ENCODE measurements around the gene FOXRED2.
"Not testable (repeated sequence)": the region's sequence is repeated elsewhere in the genome, so short reads cannot be mapped to it uniquely, and the experiment has no call there.

FOXRED2 gene

DNA sequence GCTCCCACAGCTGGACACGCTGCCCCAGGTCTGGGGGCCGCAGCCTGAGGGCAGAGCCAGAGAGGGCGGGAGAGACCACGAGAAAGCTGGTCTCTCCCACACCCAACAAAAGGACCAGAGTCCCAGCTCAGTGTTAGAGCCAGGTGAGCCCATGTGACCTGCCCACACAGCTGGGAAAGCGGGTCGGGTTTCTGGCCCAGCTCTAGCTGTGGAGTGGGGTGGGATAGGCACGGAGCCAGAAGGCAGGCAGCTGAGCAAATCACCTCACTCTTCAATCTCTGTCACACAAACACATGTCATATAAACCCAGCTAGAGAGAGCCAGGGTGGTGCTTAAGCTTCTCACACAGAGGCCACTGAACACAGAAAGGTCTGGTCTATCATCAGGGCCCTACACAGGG is 29.9 kb upstream of the FOXRED2 start:
- H2BK5ac ChIP-seq (ENCODE audit: low read depth, low read length, poor library complexity, severe bottlenecking): no peak overlapping the region

GRCh38 chr22:36533320-36533719 is 26.5 kb upstream of the FOXRED2 start:
- not testable (repeated sequence) for H2AK5ac ChIP-seq (ENCODE audit: low read length, severe bottlenecking); H2BK12ac ChIP-seq (ENCODE audit: low read length in 2 of 2); H4K91ac ChIP-seq (ENCODE audit: low read length); H3K36me3 ChIP-seq (ENCODE audit: control insufficient read depth in 1 of 2, insufficient read depth in 2 of 2, low read depth in 1 of 2, low read length in 2 of 2); H2AFZ ChIP-seq (ENCODE audit: low read depth, low read length); H4K8ac ChIP-seq (ENCODE audit: low read length); H3K4me1 ChIP-seq (ENCODE audit: control insufficient read depth, insufficient read depth, low read depth, low read length); H3K9ac ChIP-seq (ENCODE audit: low read length); H3K9me3 ChIP-seq (ENCODE audit: control insufficient read depth, low read length); H3K18ac ChIP-seq (ENCODE audit: low read depth in 1 of 2, low read length in 2 of 2); H3K27ac ChIP-seq (ENCODE audit: low read length, poor library complexity, severe bottlenecking); H3K23ac ChIP-seq (ENCODE audit: low read length in 2 of 2); DNase-seq; H3K79me1 ChIP-seq (replicated peaks; ENCODE audit: low read length, poor library complexity, severe bottlenecking); H2BK120ac ChIP-seq (ENCODE audit: low read depth, low read length); H3K4ac ChIP-seq (ENCODE audit: low read depth in 1 of 2, low read length in 2 of 2); H3K4me2 ChIP-seq (ENCODE audit: low read length, poor library complexity, severe bottlenecking); H2BK5ac ChIP-seq (ENCODE audit: low read depth, low read length, poor library complexity, severe bottlenecking); H3K14ac ChIP-seq (ENCODE audit: low read length in 2 of 2); H3K4me3 ChIP-seq (ENCODE audit: insufficient read depth in 1 of 2, low read depth in 1 of 2, low read length in 2 of 2); H3K27me3 ChIP-seq (ENCODE audit: control insufficient read depth in 1 of 2, insufficient read depth in 1 of 2, low read length in 2 of 2); H2BK15ac ChIP-seq (ENCODE audit: low read depth, poor library complexity, severe bottlenecking)
- WGBS: 92% methylated on average over 3 of the region's 4 CpGs

More for the DNA sequence above, 29.9 kb upstream of the FOXRED2 start:
- no peak overlapping the region for H4K91ac ChIP-seq (ENCODE audit: low read length)
- H2AFZ ChIP-seq (ENCODE audit: low read depth, low read length): no peak overlapping the region
- no peak overlapping the region for H3K4ac ChIP-seq (ENCODE audit: low read depth in 1 of 2, low read length in 2 of 2)
- no peak overlapping the region for H3K27ac ChIP-seq (ENCODE audit: low read length, poor library complexity, severe bottlenecking)
- DNase-seq: no peak
- H2BK12ac ChIP-seq (ENCODE audit: low read length in 2 of 2): no peak overlapping the region
- H2AK5ac ChIP-seq (ENCODE audit: low read length, severe bottlenecking): no peak overlapping the region
- no peak overlapping the region for H2BK15ac ChIP-seq (ENCODE audit: low read depth, poor library complexity, severe bottlenecking)
- H3K36me3 ChIP-seq (ENCODE audit: control insufficient read depth in 1 of 2, insufficient read depth in 2 of 2, low read depth in 1 of 2, low read length in 2 of 2): no peaks in the 10 kb centered on the region
- no peak overlapping the region for H3K14ac ChIP-seq (ENCODE audit: low read length in 2 of 2)
- no peak overlapping the region for H4K8ac ChIP-seq (ENCODE audit: low read length)
- H3K4me2 ChIP-seq (ENCODE audit: low read length, poor library complexity, severe bottlenecking): no peak overlapping the region
- no peak overlapping the region for H3K18ac ChIP-seq (ENCODE audit: low read depth in 1 of 2, low read length in 2 of 2)
- peak overlapping the region in 1 of 2 experiments; percentile 89 for H3K23ac ChIP-seq (ENCODE audit: low read length in 2 of 2)
- no peaks in the 10 kb centered on the region for H3K79me1 ChIP-seq (replicated peaks; ENCODE audit: low read length, poor library complexity, severe bottlenecking)
- peaks cover 8% of the 10 kb centered on the region for H3K4me1 ChIP-seq (ENCODE audit: control insufficient read depth, insufficient read depth, low read depth, low read length)
- H2BK120ac ChIP-seq (ENCODE audit: low read depth, low read length): no peak overlapping the region
- H3K9me3 ChIP-seq (ENCODE audit: control insufficient read depth, low read length): peaks cover 3% of the 10 kb centered on the region
- WGBS: 66% methylated on average over 7 of the region's 7 CpGs
- H3K27me3 ChIP-seq (ENCODE audit: control insufficient read depth in 1 of 2, insufficient read depth in 1 of 2, low read length in 2 of 2): no peaks in the 10 kb centered on the region
- no peak overlapping the region for H3K4me3 ChIP-seq (ENCODE audit: insufficient read depth in 1 of 2, low read depth in 1 of 2, low read length in 2 of 2)
- H3K9ac ChIP-seq (ENCODE audit: low read length): no peak overlapping the region

DNA sequence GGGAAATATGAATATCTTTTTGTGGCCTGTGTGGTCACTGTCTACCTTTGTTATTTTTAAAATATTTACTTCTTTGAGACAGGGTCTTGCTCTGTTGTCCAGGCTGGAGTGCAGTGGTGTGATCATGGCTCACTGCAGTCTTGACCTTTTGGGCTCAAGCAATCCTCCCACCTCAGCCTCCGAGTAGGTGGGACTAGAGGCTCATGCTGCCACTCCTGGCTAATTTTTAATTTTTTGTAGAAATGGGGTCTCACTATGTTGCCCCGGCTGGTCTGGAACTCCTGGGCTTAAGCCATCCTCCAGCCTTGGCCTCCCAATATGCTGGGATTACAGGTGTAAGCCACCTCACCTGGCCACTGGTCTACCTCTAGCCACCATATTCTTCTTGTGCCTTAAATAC is 25.6 kb upstream of the FOXRED2 start:
- Histone ChIP-seq H3K79me1 (replicated peaks; ENCODE audit: low read length, poor library complexity, severe bottlenecking) (no peaks in the 10 kb centered on the region), H3K27ac (ENCODE audit: low read length, poor library complexity, severe bottlenecking) (no peak overlapping the region), H4K91ac (ENCODE audit: low read length) (no peak overlapping the region), H2AK5ac (ENCODE audit: low read length, severe bottlenecking) (no peak overlapping the region), H3K23ac (ENCODE audit: low read length in 2 of 2) (no peak overlapping the region), H3K14ac (ENCODE audit: low read length in 2 of 2) (no peak overlapping the region), H3K9me3 (ENCODE audit: control insufficient read depth, low read length) (peaks cover 3% of the 10 kb centered on the region), H4K8ac (ENCODE audit: low read length) (no peak overlapping the region), H2AFZ (ENCODE audit: low read depth, low read length) (no peak overlapping the region), H3K4ac (ENCODE audit: low read depth in 1 of 2, low read length in 2 of 2) (no peak overlapping the region), H3K4me1 (ENCODE audit: control insufficient read depth, insufficient read depth, low read depth, low read length) (peaks cover 8% of the 10 kb centered on the region), H3K9ac (ENCODE audit: low read length) (no peak overlapping the region), H2BK15ac (ENCODE audit: low read depth, poor library complexity, severe bottlenecking) (no peak overlapping the region), H3K36me3 (ENCODE audit: control insufficient read depth in 1 of 2, insufficient read depth in 2 of 2, low read depth in 1 of 2, low read length in 2 of 2) (no peaks in the 10 kb centered on the region), H3K4me2 (ENCODE audit: low read length, poor library complexity, severe bottlenecking) (no peak overlapping the region), H2BK120ac (ENCODE audit: low read depth, low read length) (no peak overlapping the region), H3K18ac (ENCODE audit: low read depth in 1 of 2, low read length in 2 of 2) (no peak overlapping the region), H2BK5ac (ENCODE audit: low read depth, low read length, poor library complexity, severe bottlenecking) (no peak overlapping the region), H2BK12ac (ENCODE audit: low read length in 2 of 2) (no peak overlapping the region), H3K27me3 (ENCODE audit: control insufficient read depth in 1 of 2, insufficient read depth in 1 of 2, low read length in 2 of 2) (no peaks in the 10 kb centered on the region), H3K4me3 (ENCODE audit: insufficient read depth in 1 of 2, low read depth in 1 of 2, low read length in 2 of 2) (no peak overlapping the region)
- DNase-seq: no peak
- 92% methylated on average over 2 of the region's 2 CpGs for WGBS

DNA sequence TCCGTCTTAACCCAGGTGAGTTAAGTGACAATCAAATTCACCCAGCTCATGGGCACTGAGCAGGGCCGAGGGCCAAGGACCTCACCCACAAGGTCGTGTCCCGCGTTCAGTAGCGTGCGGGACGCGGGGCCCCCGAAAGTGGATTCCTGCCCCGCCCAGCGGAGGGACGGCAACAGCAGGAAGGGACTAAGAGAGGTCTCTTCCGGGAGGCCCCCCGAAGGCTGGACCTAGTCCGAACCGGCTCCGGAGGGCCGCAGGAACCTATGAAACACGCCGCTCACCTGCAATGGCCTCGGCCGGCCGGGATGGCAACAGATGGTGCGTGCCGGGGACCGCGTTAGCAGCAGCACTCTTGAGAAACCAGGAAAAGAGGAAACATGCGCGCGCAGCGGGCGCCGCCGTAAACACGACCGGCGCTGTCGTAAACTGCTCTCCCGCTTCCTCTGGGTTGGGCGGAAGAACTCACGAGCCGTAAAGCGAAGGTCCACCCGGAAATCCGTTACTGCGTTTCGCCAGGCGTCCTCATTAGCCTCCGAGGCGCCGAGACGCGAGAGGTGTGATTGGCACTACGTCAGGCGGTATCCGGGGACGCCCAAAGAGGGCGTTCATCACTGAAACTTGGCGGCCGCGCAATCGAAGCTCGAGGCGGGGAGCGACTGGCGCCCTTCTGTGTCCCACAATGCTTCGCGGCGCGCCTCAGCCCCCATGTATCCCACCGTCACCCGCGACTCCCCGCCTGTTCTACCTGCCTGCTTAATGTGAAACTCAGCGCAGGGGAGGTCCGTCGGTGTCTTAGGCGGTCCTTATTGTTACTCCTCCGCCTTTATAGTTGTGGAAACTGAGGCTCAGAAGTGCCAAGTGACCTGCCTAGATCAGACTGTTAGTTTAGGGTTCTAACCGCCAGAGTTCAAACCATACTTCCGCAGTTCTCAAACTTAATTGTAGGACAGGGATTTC is 22.2 kb upstream of the FOXRED2 start, which contains the start of gene EIF3D:
Gene EIF3D (minus strand): TSS at position 372 of the 957 bp plus-strand sequence. CDS start 3,045 bp downstream, outside the sequence.
- WGBS: under 1% methylated on average over 82 of the region's 82 CpGs
- peak within 1 kb of the TSS; percentile 95 for H3K27ac ChIP-seq (ENCODE audit: low read length, poor library complexity, severe bottlenecking)
- H2AFZ ChIP-seq (ENCODE audit: low read depth, low read length): peak within 1 kb of the TSS; percentile 60
- peak within 1 kb of the TSS; percentile 81 to 94 for H3K18ac ChIP-seq (ENCODE audit: low read depth in 1 of 2, low read length in 2 of 2)
- peak within 1 kb of the TSS; percentile 45 for H4K91ac ChIP-seq (ENCODE audit: low read length)
- peak within 1 kb of the TSS; percentile 77 to 89 for H3K4me3 ChIP-seq (ENCODE audit: insufficient read depth in 1 of 2, low read depth in 1 of 2, low read length in 2 of 2)
- no peaks in the 10 kb centered on the region for H3K27me3 ChIP-seq (ENCODE audit: control insufficient read depth in 1 of 2, insufficient read depth in 1 of 2, low read length in 2 of 2)
- peak within 1 kb of the TSS; percentile 60 for H3K4me2 ChIP-seq (ENCODE audit: low read length, poor library complexity, severe bottlenecking)
- H2BK120ac ChIP-seq (ENCODE audit: low read depth, low read length): peak within 1 kb of the TSS; percentile 57
- peak within 1 kb of the TSS; percentile 81 for H2BK5ac ChIP-seq (ENCODE audit: low read depth, low read length, poor library complexity, severe bottlenecking)
- DNase-seq: peak; percentile 99
- peak within 1 kb of the TSS in 1 of 2 experiments; percentile 54 for H2BK12ac ChIP-seq (ENCODE audit: low read length in 2 of 2)
- peak within 1 kb of the TSS in 1 of 2 experiments; percentile 68 for H3K14ac ChIP-seq (ENCODE audit: low read length in 2 of 2)
- peak within 1 kb of the TSS; percentile 95 for H4K8ac ChIP-seq (ENCODE audit: low read length)
- peak within 1 kb of the TSS; percentile 95 for H3K9ac ChIP-seq (ENCODE audit: low read length)
- H3K36me3 ChIP-seq (ENCODE audit: control insufficient read depth in 1 of 2, insufficient read depth in 2 of 2, low read depth in 1 of 2, low read length in 2 of 2): peaks cover 20 to 32% of the 10 kb centered on the region in 2 experiments
- peaks cover 10% of the 10 kb centered on the region for H3K4me1 ChIP-seq (ENCODE audit: control insufficient read depth, insufficient read depth, low read depth, low read length)
- H3K23ac ChIP-seq (ENCODE audit: low read length in 2 of 2): peak within 1 kb of the TSS in 1 of 2 experiments; percentile 75
- peak within 1 kb of the TSS; percentile 66 to 87 for H3K4ac ChIP-seq (ENCODE audit: low read depth in 1 of 2, low read length in 2 of 2)
- H2BK15ac ChIP-seq (ENCODE audit: low read depth, poor library complexity, severe bottlenecking): peak within 1 kb of the TSS; percentile 54
- peak within 1 kb of the TSS; percentile 64 for H2AK5ac ChIP-seq (ENCODE audit: low read length, severe bottlenecking)
- H3K9me3 ChIP-seq (ENCODE audit: control insufficient read depth, low read length): no peaks in the 10 kb centered on the region
- H3K79me1 ChIP-seq (replicated peaks; ENCODE audit: low read length, poor library complexity, severe bottlenecking): peaks cover 11% of the 10 kb centered on the region

All from mesenchymal stem cell (in vitro differentiated cells and primary cell).